ENCODE measurements around the gene PPM1H.

DNA sequence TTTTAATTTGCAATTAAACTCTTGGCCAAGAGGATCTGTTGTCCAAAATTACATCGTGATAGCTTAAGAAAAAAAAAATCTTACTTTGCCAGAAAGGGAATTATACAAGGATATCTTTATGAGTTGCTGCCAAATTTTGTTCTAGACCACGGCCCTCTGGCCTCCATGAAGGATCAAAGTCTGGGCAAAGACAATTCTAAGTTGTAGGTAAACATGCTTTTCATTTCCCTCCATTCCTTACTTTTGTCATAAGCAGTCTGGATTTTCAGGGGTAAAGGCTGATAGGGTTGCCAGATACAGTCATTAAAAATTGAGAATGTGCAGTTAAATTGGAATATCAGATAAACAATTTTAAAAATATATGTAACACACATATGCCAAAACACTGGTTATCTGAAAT, 333.2 kb downstream of the PPM1H start:
- TF ChIP-seq, protein P1, sequence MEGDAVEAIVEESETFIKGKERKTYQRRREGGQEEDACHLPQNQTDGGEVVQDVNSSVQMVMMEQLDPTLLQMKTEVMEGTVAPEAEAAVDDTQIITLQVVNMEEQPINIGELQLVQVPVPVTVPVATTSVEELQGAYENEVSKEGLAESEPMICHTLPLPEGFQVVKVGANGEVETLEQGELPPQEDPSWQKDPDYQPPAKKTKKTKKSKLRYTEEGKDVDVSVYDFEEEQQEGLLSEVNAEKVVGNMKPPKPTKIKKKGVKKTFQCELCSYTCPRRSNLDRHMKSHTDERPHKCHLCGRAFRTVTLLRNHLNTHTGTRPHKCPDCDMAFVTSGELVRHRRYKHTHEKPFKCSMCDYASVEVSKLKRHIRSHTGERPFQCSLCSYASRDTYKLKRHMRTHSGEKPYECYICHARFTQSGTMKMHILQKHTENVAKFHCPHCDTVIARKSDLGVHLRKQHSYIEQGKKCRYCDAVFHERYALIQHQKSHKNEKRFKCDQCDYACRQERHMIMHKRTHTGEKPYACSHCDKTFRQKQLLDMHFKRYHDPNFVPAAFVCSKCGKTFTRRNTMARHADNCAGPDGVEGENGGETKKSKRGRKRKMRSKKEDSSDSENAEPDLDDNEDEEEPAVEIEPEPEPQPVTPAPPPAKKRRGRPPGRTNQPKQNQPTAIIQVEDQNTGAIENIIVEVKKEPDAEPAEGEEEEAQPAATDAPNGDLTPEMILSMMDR (tag by site-specific recombination; IDR thresholded peaks at IDR 0.05) = no peak
- no peak for TF ChIP-seq ZNF2 (tag by site-specific recombination; IDR thresholded peaks at IDR 0.05)
- no peak for TF ChIP-seq YY1 (tag by site-specific recombination; IDR thresholded peaks at IDR 0.05)
- TF ChIP-seq ZIC2 (tag by site-specific recombination; IDR thresholded peaks at IDR 0.05) = no peak
- no peak for TF ChIP-seq BCL11A (tag by site-specific recombination; IDR thresholded peaks at IDR 0.05; ENCODE audit: low read depth)
- no peak for TF ChIP-seq ZNF174 (tag by site-specific recombination; IDR thresholded peaks at IDR 0.05)
- no peak for TF ChIP-seq ZNF707 (tag by site-specific recombination; IDR thresholded peaks at IDR 0.05)
- TF ChIP-seq ZNF624 (tag by site-specific recombination; IDR thresholded peaks at IDR 0.05) = no peak
- TF ChIP-seq ZNF23 (tag by site-specific recombination; IDR thresholded peaks at IDR 0.05; ENCODE audit: borderline replicate concordance) = no peak
